ENCODE data around the gene TGDS.
A peak's percentile ranks its signal among the peaks of the same experiment; 100 is the strongest.

TGDS gene

DNA sequence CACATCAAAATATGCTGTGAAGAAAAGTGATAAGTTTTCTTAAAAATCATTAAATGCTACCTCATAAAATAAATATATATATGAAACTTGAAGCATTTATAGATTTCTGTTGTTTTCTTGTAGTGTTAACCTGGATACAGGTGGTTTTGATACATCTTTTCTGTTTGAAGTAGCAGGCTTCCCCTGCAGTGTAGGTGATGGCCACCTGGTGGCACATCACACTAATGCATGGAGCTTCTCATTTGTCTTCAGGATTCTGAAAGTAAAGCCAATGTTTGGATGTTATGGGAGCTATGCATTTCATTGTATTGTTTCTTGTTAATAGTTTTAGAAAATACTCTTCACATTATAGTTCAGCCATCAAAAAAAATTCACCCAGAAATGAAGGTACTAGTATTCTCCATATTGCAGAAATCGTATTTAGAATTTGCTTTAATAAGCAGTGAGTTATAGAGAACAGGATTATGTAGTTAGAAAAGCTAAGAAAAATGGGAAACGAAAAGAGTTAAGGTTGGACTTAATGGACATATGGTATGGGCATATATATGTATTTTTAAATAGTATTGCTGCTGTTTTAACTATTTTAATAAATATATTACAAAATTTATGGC, 24.4 kb upstream of the TGDS start:
- H2BK5ac ChIP-seq (ENCODE audit: low read length): no peak overlapping the region
- no peaks in the 10 kb centered on the region for H3K79me2 ChIP-seq (ENCODE audit: control insufficient read depth, insufficient read depth, low read length)
- no peaks in the 10 kb centered on the region for H3K4me1 ChIP-seq (ENCODE audit: control insufficient read depth, low read depth, low read length)
- no peak overlapping the region for H3K4ac ChIP-seq (ENCODE audit: low read depth, low read length)
- no peak overlapping the region for H2BK120ac ChIP-seq (ENCODE audit: low read depth, low read length)
- no peak overlapping the region for H4K5ac ChIP-seq (ENCODE audit: low read length)
- H3K9ac ChIP-seq (ENCODE audit: low read length): no peak overlapping the region
- no peak overlapping the region for H2BK15ac ChIP-seq (replicated peaks; ENCODE audit: low read depth)
- DNase-seq: peak; percentile 57
- H3K4me3 ChIP-seq (ENCODE audit: low read length): no peak overlapping the region
- no peaks in the 10 kb centered on the region for H3K79me1 ChIP-seq (ENCODE audit: low read length)
- H4K8ac ChIP-seq (ENCODE audit: low read depth, low read length): no peak overlapping the region
- 100% methylated on average over 1 of the region's 2 CpGs for WGBS (ENCODE audit: extremely low coverage, insufficient coverage, low lambda C conversion rate)
- H2AK5ac ChIP-seq (ENCODE audit: low read length): no peak overlapping the region
- no peak overlapping the region for H3K27ac ChIP-seq (ENCODE audit: low read depth, low read length)
- H3K36me3 ChIP-seq (ENCODE audit: control insufficient read depth, insufficient read depth, low read length): no peaks in the 10 kb centered on the region
- H3K23ac ChIP-seq (ENCODE audit: low read length): no peak overlapping the region
- no peak overlapping the region for H3K18ac ChIP-seq (ENCODE audit: low read length)
- no peak overlapping the region for H3K4me2 ChIP-seq (ENCODE audit: low read length)
- H3K27me3 ChIP-seq (ENCODE audit: insufficient read depth, low read length, poor library complexity): no peaks in the 10 kb centered on the region
- H3K56ac ChIP-seq (ENCODE audit: low read length): no peak overlapping the region

DNA sequence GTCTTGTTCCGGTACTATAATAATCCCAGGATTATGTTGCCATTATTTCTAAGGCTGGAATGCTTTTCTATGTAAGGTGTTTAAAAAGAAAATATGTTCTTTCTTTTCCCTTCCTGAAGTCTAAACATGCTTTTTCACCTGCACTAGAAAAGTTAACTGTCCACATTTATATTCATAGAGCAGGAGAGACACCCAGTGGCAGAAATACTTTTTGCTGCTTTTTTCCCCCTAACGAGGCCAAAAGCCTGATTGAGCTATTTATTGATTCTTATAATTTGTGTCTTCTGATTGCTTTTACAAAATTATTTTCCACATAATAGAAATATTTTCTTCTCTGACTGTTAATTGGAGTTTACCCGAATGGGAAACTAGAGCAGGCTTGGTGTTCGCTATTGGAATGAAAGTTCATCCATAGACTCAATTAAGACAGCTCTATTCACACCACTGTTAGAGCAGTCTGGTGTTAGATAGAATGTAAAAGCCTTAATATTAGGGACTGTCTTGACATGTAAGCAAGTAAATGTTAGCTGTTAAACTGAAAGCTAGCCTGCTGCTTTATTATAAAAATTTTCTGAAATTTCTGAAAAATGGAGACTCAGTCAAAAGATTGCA, 21.5 kb upstream of the TGDS start:
- H3K56ac ChIP-seq (ENCODE audit: low read length): no peak overlapping the region
- H3K23ac ChIP-seq (ENCODE audit: low read length): no peak overlapping the region
- no peak overlapping the region for H3K4ac ChIP-seq (ENCODE audit: low read depth, low read length)
- no peaks in the 10 kb centered on the region for H3K27me3 ChIP-seq (ENCODE audit: insufficient read depth, low read length, poor library complexity)
- no peaks in the 10 kb centered on the region for H3K79me1 ChIP-seq (ENCODE audit: low read length)
- no peak overlapping the region for H2AK5ac ChIP-seq (ENCODE audit: low read length)
- DNase-seq: peak; percentile 16
- H4K5ac ChIP-seq (ENCODE audit: low read length): no peak overlapping the region
- no peak overlapping the region for H2BK5ac ChIP-seq (ENCODE audit: low read length)
- H2BK15ac ChIP-seq (replicated peaks; ENCODE audit: low read depth): no peak overlapping the region
- H3K4me1 ChIP-seq (ENCODE audit: control insufficient read depth, low read depth, low read length): no peaks in the 10 kb centered on the region
- no peak overlapping the region for H3K27ac ChIP-seq (ENCODE audit: low read depth, low read length)
- no CpG with 5 or more reads among the region's 4 CpGs for WGBS (ENCODE audit: extremely low coverage, insufficient coverage, low lambda C conversion rate)
- H4K8ac ChIP-seq (ENCODE audit: low read depth, low read length): no peak overlapping the region
- no peak overlapping the region for H2BK120ac ChIP-seq (ENCODE audit: low read depth, low read length)
- no peak overlapping the region for H3K9ac ChIP-seq (ENCODE audit: low read length)
- H3K36me3 ChIP-seq (ENCODE audit: control insufficient read depth, insufficient read depth, low read length): no peaks in the 10 kb centered on the region
- no peak overlapping the region for H3K18ac ChIP-seq (ENCODE audit: low read length)
- no peaks in the 10 kb centered on the region for H3K79me2 ChIP-seq (ENCODE audit: control insufficient read depth, insufficient read depth, low read length)
- H3K4me2 ChIP-seq (ENCODE audit: low read length): no peak overlapping the region
- no peak overlapping the region for H3K4me3 ChIP-seq (ENCODE audit: low read length)

- no peak overlapping the region for H3K4me2 ChIP-seq (ENCODE audit: low read length)
- H3K4me3 ChIP-seq (ENCODE audit: low read length): no peak overlapping the region
- H3K56ac ChIP-seq (ENCODE audit: low read length): no peak overlapping the region
- no peak overlapping the region for H3K18ac ChIP-seq (ENCODE audit: low read length)
- H3K9ac ChIP-seq (ENCODE audit: low read length): no peak overlapping the region
- H3K23ac ChIP-seq (ENCODE audit: low read length): no peak overlapping the region
- no peaks in the 10 kb centered on the region for H3K36me3 ChIP-seq (ENCODE audit: control insufficient read depth, insufficient read depth, low read length)
- no peaks in the 10 kb centered on the region for H3K27me3 ChIP-seq (ENCODE audit: insufficient read depth, low read length, poor library complexity)
- no peaks in the 10 kb centered on the region for H3K79me1 ChIP-seq (ENCODE audit: low read length)
- no peak overlapping the region for H2BK5ac ChIP-seq (ENCODE audit: low read length)
- no peak for DNase-seq
- H2BK120ac ChIP-seq (ENCODE audit: low read depth, low read length): no peak overlapping the region
- H3K4me1 ChIP-seq (ENCODE audit: control insufficient read depth, low read depth, low read length): no peaks in the 10 kb centered on the region
- no peak overlapping the region for H3K4ac ChIP-seq (ENCODE audit: low read depth, low read length)
- H2BK15ac ChIP-seq (replicated peaks; ENCODE audit: low read depth): no peak overlapping the region
- H3K79me2 ChIP-seq (ENCODE audit: control insufficient read depth, insufficient read depth, low read length): no peaks in the 10 kb centered on the region
- no peak overlapping the region for H2AK5ac ChIP-seq (ENCODE audit: low read length)
- no peak overlapping the region for H4K8ac ChIP-seq (ENCODE audit: low read depth, low read length)
- no peak overlapping the region for H3K27ac ChIP-seq (ENCODE audit: low read depth, low read length)
- no peak overlapping the region for H4K5ac ChIP-seq (ENCODE audit: low read length)
Observed at GRCh38 chr13:94613051-94613450, 17.1 kb upstream of the TGDS start.

- H3K79me1 ChIP-seq (ENCODE audit: low read length): peaks cover 2% of the 10 kb centered on the region
- H4K5ac ChIP-seq (ENCODE audit: low read length): no peak overlapping the region
- H3K4me1 ChIP-seq (ENCODE audit: control insufficient read depth, low read depth, low read length): no peaks in the 10 kb centered on the region
- H3K79me2 ChIP-seq (ENCODE audit: control insufficient read depth, insufficient read depth, low read length): no peaks in the 10 kb centered on the region
- H3K4me3 ChIP-seq (ENCODE audit: low read length): no peak overlapping the region
- H3K56ac ChIP-seq (ENCODE audit: low read length): no peak overlapping the region
- H3K9ac ChIP-seq (ENCODE audit: low read length): no peak overlapping the region
- no peak overlapping the region for H3K23ac ChIP-seq (ENCODE audit: low read length)
- H2BK5ac ChIP-seq (ENCODE audit: low read length): no peak overlapping the region
- H2AK5ac ChIP-seq (ENCODE audit: low read length): no peak overlapping the region
- H2BK15ac ChIP-seq (replicated peaks; ENCODE audit: low read depth): no peak overlapping the region
- no peaks in the 10 kb centered on the region for H3K27me3 ChIP-seq (ENCODE audit: insufficient read depth, low read length, poor library complexity)
- no peak overlapping the region for H3K27ac ChIP-seq (ENCODE audit: low read depth, low read length)
- no peak overlapping the region for H3K18ac ChIP-seq (ENCODE audit: low read length)
- H3K4ac ChIP-seq (ENCODE audit: low read depth, low read length): no peak overlapping the region
- H4K8ac ChIP-seq (ENCODE audit: low read depth, low read length): no peak overlapping the region
- H3K36me3 ChIP-seq (ENCODE audit: control insufficient read depth, insufficient read depth, low read length): no peaks in the 10 kb centered on the region
- no CpG with 5 or more reads among the region's 4 CpGs for WGBS (ENCODE audit: extremely low coverage, insufficient coverage, low lambda C conversion rate)
- no peak overlapping the region for H3K4me2 ChIP-seq (ENCODE audit: low read length)
- no peak for DNase-seq
- H2BK120ac ChIP-seq (ENCODE audit: low read depth, low read length): no peak overlapping the region
Observed at GRCh38 chr13:94612050-94612449, 16.1 kb upstream of the TGDS start.

- no peak for DNase-seq
- Histone ChIP-seq H2BK120ac (ENCODE audit: low read depth, low read length) (no peak overlapping the region), H3K4ac (ENCODE audit: low read depth, low read length) (no peak overlapping the region), H3K79me2 (ENCODE audit: control insufficient read depth, insufficient read depth, low read length) (no peaks in the 10 kb centered on the region), H3K27me3 (ENCODE audit: insufficient read depth, low read length, poor library complexity) (no peaks in the 10 kb centered on the region), H2BK15ac (replicated peaks; ENCODE audit: low read depth) (no peak overlapping the region), H3K4me3 (ENCODE audit: low read length) (no peak overlapping the region), H3K9ac (ENCODE audit: low read length) (no peak overlapping the region), H3K23ac (ENCODE audit: low read length) (no peak overlapping the region), H3K36me3 (ENCODE audit: control insufficient read depth, insufficient read depth, low read length) (no peaks in the 10 kb centered on the region), H4K5ac (ENCODE audit: low read length) (no peak overlapping the region), H3K4me2 (ENCODE audit: low read length) (no peak overlapping the region), H3K18ac (ENCODE audit: low read length) (no peak overlapping the region), H3K4me1 (ENCODE audit: control insufficient read depth, low read depth, low read length) (no peaks in the 10 kb centered on the region), H2BK5ac (ENCODE audit: low read length) (no peak overlapping the region), H4K8ac (ENCODE audit: low read depth, low read length) (no peak overlapping the region), H2AK5ac (ENCODE audit: low read length) (no peak overlapping the region), H3K27ac (ENCODE audit: low read depth, low read length) (no peak overlapping the region), H3K56ac (ENCODE audit: low read length) (no peak overlapping the region), H3K79me1 (ENCODE audit: low read length) (peaks cover 2% of the 10 kb centered on the region)
- no CpG with 5 or more reads among the region's 5 CpGs for WGBS (ENCODE audit: extremely low coverage, insufficient coverage, low lambda C conversion rate)
Observed at GRCh38 chr13:94610475-94610874, 14.5 kb upstream of the TGDS start.

DNA sequence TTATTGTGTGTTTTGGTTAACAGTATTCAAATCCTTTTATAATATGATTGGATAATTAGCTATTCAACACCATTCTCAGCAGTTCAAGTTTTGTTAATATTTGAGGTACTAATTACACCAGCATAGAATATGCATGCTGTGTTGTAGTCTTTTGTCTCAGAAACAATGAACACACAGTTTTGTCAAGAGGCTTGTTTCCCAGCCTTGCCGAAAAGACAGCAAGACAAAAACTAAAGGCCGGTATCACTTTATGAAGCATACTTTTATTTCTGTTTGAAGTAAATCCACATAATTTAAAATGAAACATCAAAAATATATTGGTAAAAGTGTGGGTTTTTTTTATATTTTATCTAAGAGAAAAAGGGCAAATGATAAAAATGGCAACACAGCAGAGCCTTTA, 13.2 kb upstream of the TGDS start:
- Histone ChIP-seq H3K18ac (ENCODE audit: low read length) (no peak overlapping the region), H2AK5ac (ENCODE audit: low read length) (no peak overlapping the region), H4K8ac (ENCODE audit: low read depth, low read length) (no peak overlapping the region), H4K5ac (ENCODE audit: low read length) (no peak overlapping the region), H3K23ac (ENCODE audit: low read length) (no peak overlapping the region), H3K79me1 (ENCODE audit: low read length) (peaks cover 2% of the 10 kb centered on the region), H3K27ac (ENCODE audit: low read depth, low read length) (no peak overlapping the region), H3K56ac (ENCODE audit: low read length) (no peak overlapping the region), H2BK120ac (ENCODE audit: low read depth, low read length) (no peak overlapping the region), H3K4me2 (ENCODE audit: low read length) (no peak overlapping the region), H3K36me3 (ENCODE audit: control insufficient read depth, insufficient read depth, low read length) (no peaks in the 10 kb centered on the region), H3K9ac (ENCODE audit: low read length) (no peak overlapping the region), H3K27me3 (ENCODE audit: insufficient read depth, low read length, poor library complexity) (no peaks in the 10 kb centered on the region), H2BK5ac (ENCODE audit: low read length) (no peak overlapping the region), H3K4ac (ENCODE audit: low read depth, low read length) (no peak overlapping the region), H3K4me1 (ENCODE audit: control insufficient read depth, low read depth, low read length) (no peaks in the 10 kb centered on the region), H3K4me3 (ENCODE audit: low read length) (no peak overlapping the region), H2BK15ac (replicated peaks; ENCODE audit: low read depth) (no peak overlapping the region), H3K79me2 (ENCODE audit: control insufficient read depth, insufficient read depth, low read length) (no peaks in the 10 kb centered on the region)
- no CpG with 5 or more reads among the region's 2 CpGs for WGBS (ENCODE audit: extremely low coverage, insufficient coverage, low lambda C conversion rate)
- DNase-seq: no peak
